Gastroesophageal sphincter (tissue), 4 donors: ENCODE results near the gene QKI. TPM values are rescaled to one million over a fixed set of nuclear protein-coding genes. Genes with fewer than 3 reads are reported as not detected.

ENCODE experiments used
- ATAC-seq: fragments of 150-250 bp; one replicate; pipeline ENCODE4 v1.9.1; 2016; ENCODE audit warnings: mild to moderate bottlenecking, moderate library complexity
- H3K27ac ChIP-seq, 4 donors: fragments of 200-600 bp; sonication (generic) in 3 of 4; 1 replicate in 3 of 4; 2 replicates in 1 of 4; pipeline ENCODE4 v1.5.1; 2016 to 2019
- H3K27me3 ChIP-seq: fragments of 200-600 bp; sonication (generic); one replicate; pipeline ENCODE4 v1.5.1; 2019
- H3K36me3 ChIP-seq, 2 donors: fragments of 200-600 bp; sonication (generic); one replicate each; pipeline ENCODE4 v1.5.1; 2019; ENCODE audit warnings: control low read depth in 1 of 2
- H3K4me1 ChIP-seq, 3 donors: fragments of 200-600 bp; sonication (generic); 1 replicate in 2 of 3; 2 replicates in 1 of 3; pipeline ENCODE4 v1.5.1; 2016 to 2019; ENCODE audit warnings: control low read depth in 2 of 3
- H3K4me3 ChIP-seq, 2 donors: fragments of 200-600 bp; sonication (generic); one replicate each; pipeline ENCODE4 v1.5.1; 2019; ENCODE audit warnings: mild to moderate bottlenecking in 1 of 2, moderate library complexity in 1 of 2
- H3K9me3 ChIP-seq, 3 donors: fragments of 200-600 bp; sonication (generic); one replicate each; pipeline ENCODE4 v1.5.1; 2017 to 2019; ENCODE audit warnings: control low read depth in 2 of 3
- CTCF ChIP-seq, 4 experiments: fragments of 200-600 bp in 2 of 4; fragments of 450-650 bp in 2 of 4; sonication (generic) in 1 of 4; IDR thresholded peaks; one replicate each; pipeline ENCODE4 v1.5.1; 2017 to 2019; ENCODE audit warnings: antibody characterized with exemption in 4 of 4, mild to moderate bottlenecking in 2 of 4, moderate library complexity in 2 of 4
- EP300 ChIP-seq: sonication (generic); formaldehyde crosslinking; IDR thresholded peaks from one replicate; pipeline ENCODE4 v1.6.1; 2017; ENCODE audit warnings: antibody characterized with exemption, mild to moderate bottlenecking
- POLR2A ChIP-seq, 2 donors: fragments of 450-650 bp; IDR thresholded peaks; one replicate each; pipeline ENCODE4 v1.6.1; 2017; ENCODE audit warnings: antibody characterized with exemption in 2 of 2, mild to moderate bottlenecking in 2 of 2, moderate library complexity in 1 of 2
- POLR2AphosphoS5 ChIP-seq: sonication (generic); formaldehyde crosslinking; IDR thresholded peaks from one replicate; pipeline ENCODE4 v1.6.1; 2017; ENCODE audit warnings: antibody characterized with exemption
- WGBS, 2 donors: methylation state at CpG; one replicate each; pipeline ENCODE4 v1.1.5; 2018; ENCODE audit warnings: low coverage in 1 of 2; 5-methylcytosine and 5-hydroxymethylcytosine counted together
- total RNA-seq, 4 donors: library from RNA; depleted of rRNA; stranded (reverse); fragments of >200 nt; gene quantifications; one replicate each; pipeline ENCODE4 v1.1.0, GENCODE V29; 2016

The QKI gene
- total RNA-seq, 4 donors from 2014 or later, result 170 to 249 (median 227) TPM

- no peak for TF ChIP-seq POLR2AphosphoS5
- TF ChIP-seq POLR2A (IDR thresholded peaks at IDR 0.05), result no peak
- TF ChIP-seq CTCF (IDR thresholded peaks at IDR 0.05), result no peak
- no peaks in the 10 kb centered on the region for H3K27me3 ChIP-seq
- 90 to 96% methylated on average over 4 of the region's 4 CpGs for WGBS, 2 donors
- H3K27ac ChIP-seq, result no peak overlapping the region
- no peak for ATAC-seq
- H3K4me3 ChIP-seq, result no peak overlapping the region
- H3K36me3 ChIP-seq, result peaks cover 0 to 50% of the 10 kb centered on the region in 2 donors
- peaks cover 0 to 11% (median 0%) of the 10 kb centered on the region in 3 donors for H3K4me1 ChIP-seq
- H3K9me3 ChIP-seq, result no peaks in the 10 kb centered on the region
Observed at GRCh38 chr6:163568275-163568674, 153.8 kb downstream of the QKI start.

DNA sequence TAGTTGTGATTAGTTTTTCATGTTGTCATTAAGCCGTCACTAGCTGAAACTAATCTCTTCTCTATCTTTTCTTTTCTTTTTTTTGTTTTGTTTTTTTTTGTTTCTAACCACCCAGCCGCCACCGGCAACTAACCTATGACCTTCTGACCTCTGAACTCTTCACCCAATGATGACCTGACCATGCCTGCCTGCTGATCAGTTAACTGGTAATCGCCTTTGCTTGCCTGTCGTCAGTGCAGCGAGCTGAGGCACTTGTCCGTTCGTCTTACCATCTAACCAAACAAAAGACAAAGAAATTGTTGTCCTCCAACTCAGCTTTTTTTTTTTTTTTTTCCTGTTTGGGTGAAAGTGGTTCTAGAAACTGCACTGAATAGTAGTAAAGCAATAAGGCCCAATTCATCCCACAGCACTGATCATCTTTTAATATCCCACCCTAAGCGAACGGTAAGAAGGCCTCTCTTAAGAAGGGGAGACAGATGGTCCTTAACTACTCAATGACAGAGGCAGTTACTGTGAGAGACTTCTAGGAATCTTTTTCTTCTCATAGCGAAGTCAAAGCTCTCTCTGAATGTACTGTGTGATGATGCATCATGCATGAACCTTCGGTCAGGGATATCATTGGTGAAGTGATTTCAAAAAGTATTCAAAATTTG, 156.2 kb downstream of the QKI start:
- no peak for ATAC-seq

GRCh38 chr6:163571730-163572129, 157.2 kb downstream of the QKI start:
- Histone ChIP-seq H3K27me3 (no peaks in the 10 kb centered on the region), H3K27ac (no peak overlapping the region), H3K4me1 (no peaks in the 10 kb centered on the region), H3K9me3 (no peaks in the 10 kb centered on the region), H3K36me3 (peaks cover 0 to 31% of the 10 kb centered on the region in 2 donors), H3K4me3 (no peak overlapping the region)
- WGBS, 2 donors, result 90 to 91% methylated on average over 2 of the region's 2 CpGs
- TF ChIP-seq POLR2A (IDR thresholded peaks at IDR 0.05) (no peak), POLR2AphosphoS5 (no peak), CTCF (IDR thresholded peaks at IDR 0.05) (no peak), EP300 (no peak)
- no peak for ATAC-seq

More for the DNA sequence above, 156.2 kb downstream of the QKI start:
- Histone ChIP-seq H3K27me3 (no peaks in the 10 kb centered on the region), H3K9me3 (no peaks in the 10 kb centered on the region), H3K4me3 (no peak overlapping the region), H3K36me3 (peaks cover 0 to 37% of the 10 kb centered on the region in 2 donors), H3K27ac (no peak overlapping the region), H3K4me1 (no peaks in the 10 kb centered on the region)
- WGBS, 2 donors, result 82 to 83% methylated on average over 8 to 10 of the region's 12 CpGs
- no peak for TF ChIP-seq POLR2A (IDR thresholded peaks at IDR 0.05)
- no peak for TF ChIP-seq CTCF (IDR thresholded peaks at IDR 0.05)
- TF ChIP-seq POLR2AphosphoS5, result no peak

GRCh38 chr6:163572612-163573011, 158.1 kb downstream of the QKI start:
- TF ChIP-seq EP300, result no peak
- no peak for TF ChIP-seq POLR2AphosphoS5
- TF ChIP-seq POLR2A (IDR thresholded peaks at IDR 0.05), result no peak
- TF ChIP-seq CTCF (IDR thresholded peaks at IDR 0.05), result no peak
- peaks cover 0 to 32% of the 10 kb centered on the region in 2 donors for H3K36me3 ChIP-seq
- no peak for ATAC-seq
- H3K9me3 ChIP-seq, result no peaks in the 10 kb centered on the region
- no peak overlapping the region for H3K27ac ChIP-seq
- H3K4me1 ChIP-seq, result no peaks in the 10 kb centered on the region
- 53 to 67% methylated on average over 1 to 4 of the region's 5 CpGs for WGBS, 2 donors
- H3K4me3 ChIP-seq, result no peak overlapping the region
- no peaks in the 10 kb centered on the region for H3K27me3 ChIP-seq

DNA sequence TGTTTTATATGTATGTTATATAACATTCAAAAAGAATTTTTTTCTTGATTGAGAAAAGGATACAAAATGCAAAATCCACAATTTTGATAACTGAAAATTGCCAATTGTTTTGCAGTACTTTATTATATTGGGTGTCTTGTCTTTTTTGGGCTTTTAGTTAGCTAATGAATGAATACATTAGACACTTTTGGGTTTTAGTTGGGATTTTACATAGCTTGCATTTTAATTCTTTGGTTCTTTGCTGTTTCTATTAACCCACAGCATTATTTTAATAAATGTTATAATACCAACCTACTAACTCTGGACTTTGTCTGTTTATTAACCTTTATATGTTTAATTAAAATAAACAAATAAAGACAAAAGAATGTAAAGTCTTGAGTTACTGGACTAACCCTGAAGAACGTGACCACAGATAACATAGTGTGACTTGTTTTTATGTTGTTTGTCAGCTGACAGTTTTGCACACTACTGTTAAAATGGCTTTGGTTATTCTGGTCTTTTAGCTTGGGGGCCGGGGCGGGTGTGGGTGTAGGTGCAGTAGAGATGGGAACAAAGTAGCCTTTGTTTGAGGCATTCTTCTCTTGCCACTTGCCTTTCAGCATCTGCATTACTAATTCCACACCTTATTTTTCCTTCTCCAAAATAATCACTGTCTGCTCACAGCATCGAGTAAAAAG, 159.1 kb downstream of the QKI start:
- H3K27me3 ChIP-seq, result no peaks in the 10 kb centered on the region
- no peaks in the 10 kb centered on the region for H3K4me1 ChIP-seq
- H3K9me3 ChIP-seq, result no peaks in the 10 kb centered on the region
- no peak for TF ChIP-seq POLR2AphosphoS5
- no peak for TF ChIP-seq CTCF (IDR thresholded peaks at IDR 0.05)
- no peak for TF ChIP-seq EP300
- TF ChIP-seq POLR2A (IDR thresholded peaks at IDR 0.05), result no peak
- no peak for ATAC-seq
- peaks cover 0 to 32% of the 10 kb centered on the region in 2 donors for H3K36me3 ChIP-seq
- H3K27ac ChIP-seq, result no peak overlapping the region
- WGBS, 2 donors, result 52 to 82% methylated on average over 3 to 4 of the region's 4 CpGs
- no peak overlapping the region for H3K4me3 ChIP-seq
